GM18867 (cell line): ENCODE data around the gene PRTG.
"Not testable (repeated sequence)": the region's sequence is repeated elsewhere in the genome, so short reads cannot be mapped to it uniquely, and the experiment has no call there.

Source experiments
- ATAC-seq: cut with Tn5 transposase; IDR thresholded peaks from one replicate; pipeline ENCODE4 v1.9.1; 2021; ENCODE audit warnings: mild to moderate bottlenecking, moderate library complexity; ENCODE audit not compliant: unreplicated experiment

PRTG gene

DNA sequence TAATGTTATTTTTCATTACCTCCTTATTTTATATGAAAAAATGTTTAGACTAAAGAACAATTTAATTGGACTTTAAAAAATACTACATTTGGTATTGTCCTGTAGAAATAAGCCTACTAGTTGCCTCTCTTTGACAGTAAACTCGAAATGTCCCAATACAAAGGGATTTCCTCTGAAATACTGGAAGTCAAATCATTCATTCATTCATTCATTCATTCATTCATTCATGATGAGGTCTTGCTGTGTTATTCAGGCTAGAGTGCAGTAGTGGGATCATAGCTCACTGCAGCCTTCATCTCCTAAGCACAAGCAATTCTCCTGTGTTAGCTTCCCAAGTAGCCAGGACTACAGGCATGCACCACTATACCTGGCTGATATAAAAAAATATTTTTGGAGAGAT is 104.2 kb downstream of the PRTG start:
- ATAC-seq: no peak

GRCh38 chr15:55637086-55637485 is 105.9 kb downstream of the PRTG start:
- no peak for ATAC-seq

- ATAC-seq: no peak
These were observed 109.2 kb downstream of the PRTG start for GRCh38 chr15:55633731-55634130.

- no peak for ATAC-seq
These were observed 110.5 kb downstream of the PRTG start for GRCh38 chr15:55632434-55632833.

- no peak for ATAC-seq
These were observed 112.1 kb downstream of the PRTG start for GRCh38 chr15:55630858-55631257.

DNA sequence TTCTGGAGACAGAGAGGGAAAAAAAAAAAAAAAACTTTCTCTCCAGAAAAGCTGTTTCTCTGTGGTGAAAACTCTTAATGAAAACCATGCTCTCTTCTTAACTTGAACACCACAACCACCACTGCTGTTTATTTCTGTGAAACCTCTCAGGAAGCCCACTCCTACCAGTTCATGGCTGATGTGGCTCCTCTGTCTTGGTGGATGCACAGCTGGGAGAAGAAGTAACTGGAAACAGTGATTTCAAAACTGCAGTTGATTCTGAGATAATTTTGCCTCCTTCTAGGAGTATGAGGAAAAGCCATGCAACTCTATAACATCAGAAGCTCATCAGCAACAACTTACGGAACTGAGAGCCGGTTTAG is 114.6 kb downstream of the PRTG start:
- no peak for ATAC-seq

DNA sequence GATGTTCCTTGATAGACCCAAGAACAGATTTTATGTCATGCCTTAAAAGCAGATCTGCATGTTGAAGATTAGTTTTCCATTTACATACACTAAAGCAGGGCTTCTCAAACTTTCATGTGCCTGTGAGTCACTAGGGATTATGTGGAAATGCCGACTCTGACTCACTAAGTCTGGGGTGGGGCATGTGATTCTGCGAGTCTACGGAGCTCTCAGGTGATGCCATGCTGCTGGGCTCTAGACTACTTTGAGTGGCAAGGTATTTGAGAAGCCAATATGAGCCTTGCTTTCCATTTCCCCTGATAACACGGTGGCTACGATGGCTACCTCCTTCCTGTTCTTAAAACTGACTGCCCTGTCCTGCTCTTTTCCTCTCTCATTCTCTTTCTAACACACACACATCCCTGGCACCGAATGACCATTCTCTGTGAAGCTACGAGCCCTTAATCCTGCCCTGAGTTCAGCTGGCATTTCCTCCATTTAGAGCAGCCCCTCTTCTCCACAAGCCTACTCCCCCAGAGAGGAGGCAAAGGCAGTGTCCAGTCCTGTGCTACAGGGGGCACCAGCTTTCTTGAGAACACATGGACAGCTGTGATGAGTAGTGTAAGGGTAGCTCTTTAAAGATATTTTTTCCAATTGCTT is 115.1 kb downstream of the PRTG start:
- no peak for ATAC-seq

GRCh38 chr15:55619783-55620182 is 123.2 kb downstream of the PRTG start:
- no peak for ATAC-seq

DNA sequence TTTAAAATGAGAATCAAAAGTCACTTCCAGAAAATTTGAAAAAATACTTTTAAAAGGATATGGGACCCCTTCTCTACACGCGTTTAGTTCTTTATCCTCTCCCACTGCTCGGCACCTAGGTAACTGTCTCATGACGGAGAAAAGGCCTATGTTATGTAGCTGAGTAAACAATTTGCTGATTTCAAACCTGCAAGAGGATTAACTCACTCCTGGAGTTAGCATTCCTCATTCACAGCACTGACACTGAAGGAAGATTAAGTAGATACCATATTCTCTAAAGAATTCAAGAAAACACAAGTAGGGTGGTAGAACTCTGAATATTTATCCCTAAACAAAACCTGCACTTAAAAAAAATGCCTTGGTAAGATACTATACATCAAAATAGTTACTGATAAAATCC is 124.6 kb downstream of the PRTG start:
- no peak for ATAC-seq

- no peak for ATAC-seq
These were observed 127.5 kb downstream of the PRTG start for GRCh38 chr15:55615445-55615844.

DNA sequence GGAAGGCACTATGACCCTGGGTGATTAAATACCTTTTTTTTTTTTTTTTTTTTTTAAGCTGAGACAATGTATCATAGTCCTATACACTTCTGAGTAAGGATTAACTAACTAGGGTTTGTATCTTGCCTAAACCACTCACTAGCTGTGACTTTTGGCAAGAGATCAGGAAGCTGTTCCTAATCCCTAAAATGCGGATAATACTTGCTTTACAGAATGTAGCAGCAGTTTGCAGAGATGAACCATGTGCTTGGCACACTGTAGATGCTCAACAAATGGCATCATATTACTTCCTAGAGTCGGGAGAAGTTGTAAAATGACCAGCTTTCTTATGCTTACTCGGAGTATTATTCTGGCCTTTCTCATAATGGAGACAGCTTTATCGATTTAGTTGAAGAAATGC is 129.2 kb downstream of the PRTG start:
- ATAC-seq: no peak

DNA sequence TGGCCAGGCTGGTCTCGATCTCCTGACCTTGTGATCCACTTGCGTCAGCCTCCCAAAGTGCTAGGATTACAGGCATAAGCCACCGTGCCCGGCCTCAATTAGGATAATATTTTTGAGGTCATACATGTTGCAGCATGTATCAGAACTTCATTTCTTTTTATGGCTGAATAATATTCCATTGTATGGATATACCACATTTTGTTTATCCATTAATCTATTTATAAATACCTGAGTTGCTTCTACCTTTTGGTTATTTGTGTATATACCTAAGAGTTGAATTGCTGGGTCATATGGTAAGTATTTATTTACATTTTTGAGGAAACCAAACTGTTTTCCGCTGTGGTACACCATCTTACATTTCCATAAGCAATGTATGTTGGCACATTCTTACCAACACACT is 136.7 kb downstream of the PRTG start:
- no peak for ATAC-seq

DNA sequence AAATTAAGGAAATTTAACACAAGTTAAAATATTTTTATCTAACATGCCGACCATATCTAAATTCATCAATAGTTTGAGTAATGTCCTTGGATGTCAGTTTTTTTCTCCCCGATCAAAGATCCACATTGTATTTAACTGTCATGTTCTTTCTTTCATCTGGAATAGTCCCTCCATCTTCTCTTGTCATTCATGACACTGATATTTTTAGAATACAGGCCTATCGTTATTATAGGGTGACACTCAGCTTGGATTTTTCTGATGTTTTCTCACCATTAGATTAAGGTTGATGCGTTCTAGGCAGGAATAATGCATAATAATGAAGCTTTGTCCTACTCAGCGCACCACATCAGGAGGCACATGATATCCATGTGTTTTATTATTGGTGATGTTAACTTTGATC is 141.6 kb downstream of the PRTG start:
- ATAC-seq: no peak

GRCh38 chr15:55599439-55599838 is 143.5 kb downstream of the PRTG start:
- ATAC-seq: no peak

- not testable (repeated sequence) for ATAC-seq
These were observed 149.9 kb downstream of the PRTG start for GRCh38 chr15:55593019-55593418.

- no peak for ATAC-seq
These were observed 152.2 kb downstream of the PRTG start for GRCh38 chr15:55590788-55591187.

DNA sequence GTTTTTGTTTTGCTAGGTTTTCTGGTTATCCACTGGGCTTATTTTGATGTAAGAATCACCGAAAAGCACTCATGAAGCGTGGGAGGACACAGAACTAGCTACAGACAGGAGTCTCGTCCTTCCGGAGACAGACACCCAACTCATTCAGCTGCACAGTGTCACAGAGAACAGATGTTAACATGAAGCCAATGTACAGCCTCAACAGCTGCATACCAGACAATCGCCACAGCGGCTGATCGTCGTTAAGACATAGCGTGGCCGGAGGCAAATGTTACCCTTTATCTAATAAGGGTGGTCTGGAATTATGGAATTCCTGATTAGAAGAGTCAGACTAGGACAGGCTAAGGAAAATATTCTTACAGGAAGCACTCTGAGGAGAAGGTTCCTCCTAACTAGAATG is 153.7 kb downstream of the PRTG start:
- ATAC-seq: no peak

GRCh38 chr15:55588815-55589115 is 154.2 kb downstream of the PRTG start:
- no peak for ATAC-seq

GRCh38 chr15:55588070-55588814 is 154.7 kb downstream of the PRTG start, which contains the start of gene PYGO1:
Gene PYGO1, minus strand, starts transcription at chr15:55588345. Its CDS starts 462 bp downstream, at chr15:55587883.
- no peak for ATAC-seq

- ATAC-seq: no peak
These were observed 155.5 kb downstream of the PRTG start for GRCh38 chr15:55587321-55588069.

DNA sequence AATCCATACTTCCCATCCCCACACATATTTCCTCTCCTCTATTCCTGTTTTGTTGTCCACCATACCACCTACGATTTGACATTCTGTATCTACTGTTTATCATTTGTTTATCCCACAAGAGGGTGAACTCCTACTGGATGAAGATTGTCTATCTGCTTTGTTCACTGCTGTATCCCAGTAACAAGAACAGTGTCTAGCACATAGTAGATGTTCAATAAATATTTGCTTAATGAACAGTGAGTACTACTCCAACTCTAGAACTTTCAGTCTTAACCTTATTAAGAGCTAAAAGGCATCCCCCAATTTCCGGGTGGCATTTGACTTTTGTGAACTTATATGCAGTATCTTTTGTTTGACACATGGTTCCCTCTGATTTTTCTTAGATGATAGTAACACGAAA is 156.1 kb downstream of the PRTG start:
- no peak for ATAC-seq

GRCh38 chr15:55576943-55577342 is 166.0 kb downstream of the PRTG start:
- no peak for ATAC-seq
